ENCODE measurements around the gene RNF14. TPM values are rescaled to one million over a fixed set of nuclear protein-coding genes. Genes with fewer than 3 reads are reported as not detected.
"Not testable (repeated sequence)": the region's sequence is repeated elsewhere in the genome, so short reads cannot be mapped to it uniquely, and the experiment has no call there.

The RNF14 gene
- total and polyA plus RNA-seq, 2 donors (not counting 3 experiments of a cell fraction or from before 2014, with no cell fraction given), result 23.5 to 55.9 TPM

GRCh38 chr5:142032747-142033631, 64.1 kb downstream of the RNF14 start:
- no TSS peak for BruUV-seq (replicated peaks)
- Histone ChIP-seq H3K4me2 (ENCODE audit: insufficient read depth, low read length) (no peak overlapping the region), H3K36me3 (ENCODE audit: control insufficient read depth in 2 of 2, extremely low read depth in 1 of 2, insufficient read depth in 2 of 2, low read length in 2 of 2) (no peaks in the 10 kb centered on the region), H4K20me1 (replicated peaks; ENCODE audit: control insufficient read depth, extremely low read depth, insufficient read depth, low read length) (no peaks in the 10 kb centered on the region), H3K27me3 (ENCODE audit: control insufficient read depth in 2 of 2, insufficient read depth in 2 of 2, low read length in 2 of 2) (peaks cover 11 to 13% of the 10 kb centered on the region in 2 experiments), H3K4me3 (replicated peaks in 1 of 3; ENCODE audit: insufficient read depth in 1 of 3, low read depth in 1 of 3, low read length in 3 of 3) (no peak overlapping the region), H3K9ac (replicated peaks; ENCODE audit: extremely low read depth, insufficient read depth, low read length) (no peak overlapping the region), H3K9me1 (replicated peaks; ENCODE audit: control insufficient read depth, extremely low read depth, insufficient read depth, low read length) (no peaks in the 10 kb centered on the region), H2AFZ (ENCODE audit: low read depth, low read length) (no peak overlapping the region), H3K27ac (ENCODE audit: insufficient read depth, low read depth, low read length) (no peak overlapping the region), H3K4me1 (ENCODE audit: control insufficient read depth, extremely low read depth, insufficient read depth, low read length) (no peaks in the 10 kb centered on the region), H3K79me2 (ENCODE audit: control insufficient read depth, insufficient read depth, low read length) (no peaks in the 10 kb centered on the region), H3K9me3 (replicated peaks; ENCODE audit: control insufficient read depth, insufficient read depth, low read length) (no peaks in the 10 kb centered on the region)
- POLR2A ChIA-PET, result no interaction called here
- dilution Hi-C loops (cut with MboI; ENCODE audit: extremely low pct_ligation_motif_present, low sequenced_read_pairs) (no loop called here), intact Hi-C loops (cut with micrococcal nuclease) (no loop called here)
- CTCF ChIA-PET, result interaction anchor here (0.7 kb wide), 1 partner anchor 17 kb away, joined by 3 read pairs; no protein-coding TSS in a partner anchor
- FAIRE-seq (no peak), DNase-seq (ENCODE audit: low read depth, low spot score) (no peak)
- TF ChIP-seq JUN (IDR thresholded peaks at IDR 0.05; ENCODE audit: borderline replicate concordance, insufficient read depth, insufficient read length, low read depth) (no peak), FOS (IDR thresholded peaks at IDR 0.05; ENCODE audit: borderline replicate concordance, insufficient read depth, low read length) (no peak), MYC (IDR thresholded peaks at IDR 0.05; ENCODE audit: low read depth, low read length) (no peak), EZH2 (IDR thresholded peaks at IDR 0.05; ENCODE audit: borderline replicate concordance, low read depth, low read length, severe bottlenecking) (no peak), GATA2 (IDR thresholded peaks at IDR 0.05; ENCODE audit: insufficient read depth, insufficient read length, low read depth, low read length) (no peak), POLR2AphosphoS5 (IDR thresholded peaks at IDR 0.05; ENCODE audit: insufficient read depth, low read depth, low read length) (no peak), MAX (IDR thresholded peaks at IDR 0.05; ENCODE audit: insufficient read depth, insufficient read length) (no peak), POLR2A (IDR thresholded peaks at IDR 0.05; ENCODE audit: low read depth, low read length) (no peak)
- TF ChIP-seq, protein P1, sequence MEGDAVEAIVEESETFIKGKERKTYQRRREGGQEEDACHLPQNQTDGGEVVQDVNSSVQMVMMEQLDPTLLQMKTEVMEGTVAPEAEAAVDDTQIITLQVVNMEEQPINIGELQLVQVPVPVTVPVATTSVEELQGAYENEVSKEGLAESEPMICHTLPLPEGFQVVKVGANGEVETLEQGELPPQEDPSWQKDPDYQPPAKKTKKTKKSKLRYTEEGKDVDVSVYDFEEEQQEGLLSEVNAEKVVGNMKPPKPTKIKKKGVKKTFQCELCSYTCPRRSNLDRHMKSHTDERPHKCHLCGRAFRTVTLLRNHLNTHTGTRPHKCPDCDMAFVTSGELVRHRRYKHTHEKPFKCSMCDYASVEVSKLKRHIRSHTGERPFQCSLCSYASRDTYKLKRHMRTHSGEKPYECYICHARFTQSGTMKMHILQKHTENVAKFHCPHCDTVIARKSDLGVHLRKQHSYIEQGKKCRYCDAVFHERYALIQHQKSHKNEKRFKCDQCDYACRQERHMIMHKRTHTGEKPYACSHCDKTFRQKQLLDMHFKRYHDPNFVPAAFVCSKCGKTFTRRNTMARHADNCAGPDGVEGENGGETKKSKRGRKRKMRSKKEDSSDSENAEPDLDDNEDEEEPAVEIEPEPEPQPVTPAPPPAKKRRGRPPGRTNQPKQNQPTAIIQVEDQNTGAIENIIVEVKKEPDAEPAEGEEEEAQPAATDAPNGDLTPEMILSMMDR (IDR thresholded peaks at IDR 0.05; ENCODE audit: extremely low read depth in 1 of 2, insufficient read depth in 1 of 2, low read depth in 1 of 2, low read length in 2 of 2), result no peak

GRCh38 chr5:142033632-142034567, 65.0 kb downstream of the RNF14 start:
- H3K4me2 ChIP-seq (ENCODE audit: insufficient read depth, low read length); H3K9me1 ChIP-seq (replicated peaks; ENCODE audit: control insufficient read depth, extremely low read depth, insufficient read depth, low read length); dilution Hi-C loops (cut with MboI; ENCODE audit: extremely low pct_ligation_motif_present, low sequenced_read_pairs); H3K79me2 ChIP-seq (ENCODE audit: control insufficient read depth, insufficient read depth, low read length); H3K9me3 ChIP-seq (replicated peaks; ENCODE audit: control insufficient read depth, insufficient read depth, low read length); H3K27ac ChIP-seq (ENCODE audit: insufficient read depth, low read depth, low read length); POLR2A ChIA-PET; DNase-seq (ENCODE audit: low read depth, low spot score); FAIRE-seq; BruUV-seq (replicated peaks); H3K4me1 ChIP-seq (ENCODE audit: control insufficient read depth, extremely low read depth, insufficient read depth, low read length); H2AFZ ChIP-seq (ENCODE audit: low read depth, low read length); H3K9ac ChIP-seq (replicated peaks; ENCODE audit: extremely low read depth, insufficient read depth, low read length); H3K4me3 ChIP-seq (replicated peaks in 1 of 3; ENCODE audit: insufficient read depth in 1 of 3, low read depth in 1 of 3, low read length in 3 of 3); H3K36me3 ChIP-seq (ENCODE audit: control insufficient read depth in 2 of 2, extremely low read depth in 1 of 2, insufficient read depth in 2 of 2, low read length in 2 of 2); H4K20me1 ChIP-seq (replicated peaks; ENCODE audit: control insufficient read depth, extremely low read depth, insufficient read depth, low read length); intact Hi-C loops (cut with micrococcal nuclease): not testable (repeated sequence)
- H3K27me3 ChIP-seq (ENCODE audit: control insufficient read depth in 2 of 2, insufficient read depth in 2 of 2, low read length in 2 of 2), result peaks cover 11 to 13% of the 10 kb centered on the region in 2 experiments
- CTCF ChIA-PET, result interaction anchor here (1.1 to 1.3 kb wide), 2 partner anchors 19 to 22 kb away, joined by 3 to 5 read pairs; partner anchors contain the start of gene GNPDA1

Measured in endothelial cell of umbilical vein (primary cell).